GM18873 (cell line): ENCODE results near the gene LDLRAD1.
"Not testable (repeated sequence)": the region's sequence is repeated elsewhere in the genome, so short reads cannot be mapped to it uniquely, and the experiment has no call there.

Experiments
- ATAC-seq: cut with Tn5 transposase; IDR thresholded peaks from one replicate; pipeline ENCODE4 v1.9.1; 2021; ENCODE audit warnings: mild to moderate bottlenecking, moderate library complexity, moderate number of reproducible peaks; ENCODE audit not compliant: unreplicated experiment, low FRiP score

Gene LDLRAD1, protein sequence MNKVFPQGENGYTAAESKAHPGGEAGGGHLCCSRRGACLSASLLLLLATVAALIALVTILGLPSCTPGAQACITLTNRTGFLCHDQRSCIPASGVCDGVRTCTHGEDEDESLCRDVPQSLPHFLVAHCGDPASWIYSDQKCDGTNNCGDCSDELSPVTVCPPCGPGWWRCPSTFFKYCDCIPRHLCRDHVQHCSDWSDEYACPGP

DNA sequence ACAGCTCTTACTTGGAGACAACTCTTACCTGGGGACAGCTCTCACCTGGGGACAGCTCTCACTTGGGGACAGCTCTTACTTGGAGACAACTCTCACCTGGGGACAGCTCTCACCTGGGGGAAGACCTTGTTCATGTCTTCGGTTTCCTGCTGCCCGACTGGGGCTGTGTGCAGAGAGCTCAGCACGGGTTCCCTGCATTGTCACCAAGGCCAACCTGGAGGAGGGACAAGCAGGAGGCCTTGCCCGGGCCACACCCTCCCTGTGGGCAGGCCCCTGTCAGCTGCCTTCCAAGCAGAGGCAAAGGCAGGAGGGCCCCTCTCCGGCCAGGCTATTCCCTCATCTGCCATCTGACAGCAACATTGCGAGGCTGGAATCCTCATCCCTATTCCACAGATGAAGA lies at the start of gene LDLRAD1:
LDLRAD1 (minus strand) TSS at position 208 of the 400 bp plus-strand sequence; CDS start at position 134, 74 bp downstream.
- no peak for ATAC-seq

DNA sequence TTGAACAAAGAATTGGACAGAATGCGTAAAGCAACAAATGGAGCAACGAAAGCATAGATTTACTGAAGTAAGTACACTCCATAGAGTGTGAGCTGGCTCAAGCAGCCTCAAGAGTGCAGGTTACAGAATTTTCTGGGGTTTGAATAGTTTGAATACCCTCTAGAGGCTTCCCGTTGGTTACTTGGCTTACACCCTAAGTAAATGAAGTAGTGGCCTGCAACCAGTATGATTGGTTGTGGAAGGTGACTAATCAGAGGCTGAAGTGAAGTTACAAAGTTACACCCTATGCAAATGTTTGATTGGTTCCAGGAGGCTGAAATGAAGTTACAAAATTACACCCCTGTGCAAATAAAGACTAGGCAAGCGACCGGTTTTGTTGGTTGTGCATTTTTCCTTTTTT lies 46.3 kb upstream of the LDLRAD1 start:
- no peak for ATAC-seq

DNA sequence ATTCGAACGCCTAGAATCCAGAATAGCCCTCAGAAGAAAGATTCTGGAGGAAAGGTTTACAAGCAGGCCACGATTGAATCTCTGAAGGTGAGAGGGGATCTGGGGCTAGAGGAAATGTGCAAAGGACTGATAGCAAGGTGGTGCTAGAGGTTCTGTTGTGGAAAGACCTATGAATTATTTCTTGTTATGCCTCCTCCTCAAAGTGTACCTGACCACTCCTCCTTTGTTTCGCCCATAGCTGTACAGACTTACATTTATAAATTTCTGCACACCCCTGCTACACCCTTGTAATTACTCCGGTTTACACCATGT lies 36.4 kb upstream of the LDLRAD1 start:
- no peak for ATAC-seq

DNA sequence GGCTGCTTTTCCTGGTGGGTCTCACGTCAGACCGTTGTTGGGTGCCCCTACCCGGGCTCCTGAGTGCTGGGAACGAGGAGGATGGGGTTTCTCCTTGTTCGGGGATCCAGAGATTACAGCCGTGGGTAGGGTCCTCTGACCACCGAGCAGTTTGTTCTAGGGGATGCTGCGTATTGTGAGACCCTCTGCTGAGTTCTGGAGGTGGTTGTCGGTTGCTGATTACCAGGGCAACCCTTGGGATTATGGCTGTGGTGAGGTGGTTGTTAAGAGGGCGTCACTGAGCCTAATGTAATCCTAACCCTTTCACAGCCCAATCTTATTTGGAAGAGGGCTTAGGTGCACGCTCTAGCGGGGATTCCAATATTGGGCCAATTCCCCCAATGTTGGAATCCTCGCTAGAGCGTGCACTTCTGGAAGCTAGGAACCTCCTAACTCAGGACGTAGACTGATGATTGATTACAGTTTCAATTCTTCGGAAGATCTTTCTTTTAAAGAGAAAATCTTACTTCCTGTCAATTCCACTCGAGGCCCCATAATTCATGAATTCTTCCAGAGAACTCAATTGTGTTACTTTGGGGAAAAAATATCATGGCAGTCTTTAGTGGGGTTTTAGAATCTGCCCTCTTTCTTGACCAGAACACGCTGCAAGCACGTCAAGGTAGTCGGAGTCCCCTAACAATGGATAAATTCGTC lies 35.9 kb upstream of the LDLRAD1 start:
- no peak for ATAC-seq

DNA sequence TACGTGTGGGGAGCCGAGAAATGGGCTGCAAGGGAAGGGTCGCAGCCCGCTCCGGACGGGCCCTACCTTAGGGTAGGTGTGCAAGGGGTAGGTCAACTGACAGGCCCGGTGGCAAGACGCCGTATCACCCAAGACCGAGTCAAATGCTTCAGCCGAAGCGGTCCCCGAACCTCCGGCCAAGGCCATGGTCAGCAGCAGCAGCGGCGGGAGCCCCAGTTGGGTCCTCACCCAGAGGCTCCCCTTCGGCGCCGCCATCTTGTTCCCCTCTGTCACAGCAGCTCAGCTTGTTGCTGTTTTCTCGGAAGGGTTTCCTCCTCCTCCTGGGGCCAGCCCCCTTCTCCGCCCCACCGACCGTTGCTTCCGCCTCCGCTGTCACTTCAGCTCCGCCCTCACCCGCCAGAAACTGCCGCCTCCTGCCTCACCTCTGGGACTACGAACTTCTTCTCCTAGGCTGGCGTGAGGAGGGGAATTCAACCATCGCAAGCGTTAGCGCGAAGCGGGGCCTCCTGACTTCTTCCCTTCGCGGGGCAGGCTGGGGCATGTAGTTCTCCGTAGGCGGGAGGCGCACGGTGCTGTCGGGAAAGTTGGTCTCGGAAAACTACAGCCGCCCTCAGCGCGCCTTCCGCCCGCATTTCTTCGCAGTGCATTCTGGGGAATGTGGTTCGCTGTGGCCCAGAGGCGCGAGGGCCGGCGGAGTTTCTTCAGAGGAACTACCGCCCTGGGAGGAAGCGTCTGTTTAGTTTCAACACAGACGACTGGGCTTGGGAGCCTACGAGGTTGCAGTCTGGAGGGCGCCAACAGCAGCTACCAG lies 35.2 kb upstream of the LDLRAD1 start, which contains the start of the genes TCEANC2 and TMEM59:
TCEANC2 (plus strand) TSS at position 675 of the 811 bp plus-strand sequence. CDS start 815 bp downstream, outside the sequence.
TMEM59 (minus strand) TSS at position 271 of the 811 bp plus-strand sequence; CDS start at position 255, 16 bp downstream.
- peak; percentile 91 for ATAC-seq

DNA sequence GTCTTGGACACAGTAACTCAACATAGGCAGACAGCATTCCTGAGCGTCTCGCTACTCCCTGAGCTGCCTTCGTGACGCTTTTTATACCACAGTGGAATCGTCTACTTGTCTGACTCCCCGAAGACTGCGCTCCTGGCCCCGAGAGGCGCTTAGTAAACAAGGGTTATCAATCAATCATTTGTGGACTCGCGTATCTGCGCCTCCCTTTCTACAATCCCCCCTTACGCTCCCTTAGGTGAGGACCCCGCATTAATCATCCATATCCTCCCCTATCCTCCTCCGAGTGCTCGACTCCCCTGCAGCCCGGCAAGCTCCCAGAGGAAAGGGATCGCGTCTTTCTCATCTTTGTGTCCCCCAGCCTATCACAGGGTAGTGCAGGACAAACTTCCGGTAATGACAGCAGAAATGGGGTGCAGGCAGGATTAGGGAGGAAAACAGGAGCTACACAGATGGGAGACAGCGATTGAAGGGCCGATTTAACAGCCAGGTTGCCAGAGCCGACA lies 34.5 kb upstream of the LDLRAD1 start:
- ATAC-seq, result no peak

DNA sequence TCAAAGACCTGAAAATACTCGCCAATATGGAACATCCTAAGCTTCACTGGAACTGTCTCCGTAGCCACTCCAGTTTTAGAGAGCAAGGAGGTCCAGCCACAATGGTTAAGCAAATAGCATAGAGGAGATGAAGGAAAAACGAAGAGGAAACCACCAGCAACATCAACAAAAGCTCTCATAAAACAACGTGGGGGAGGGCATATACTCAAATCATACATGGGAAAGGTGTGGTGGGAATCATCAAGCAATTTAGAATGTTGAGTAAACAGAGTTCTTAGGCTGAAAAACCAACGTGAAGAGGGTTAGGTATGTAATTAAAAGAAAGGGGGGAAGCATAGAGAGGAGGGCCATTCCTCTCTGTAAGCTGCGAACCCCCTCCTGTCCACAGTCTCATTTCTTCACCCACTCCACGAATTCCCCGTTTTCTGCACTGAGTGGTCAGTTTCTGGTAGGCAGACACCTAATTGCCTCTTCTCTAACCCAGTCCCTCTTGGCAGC lies 34.0 kb upstream of the LDLRAD1 start:
- no peak for ATAC-seq

DNA sequence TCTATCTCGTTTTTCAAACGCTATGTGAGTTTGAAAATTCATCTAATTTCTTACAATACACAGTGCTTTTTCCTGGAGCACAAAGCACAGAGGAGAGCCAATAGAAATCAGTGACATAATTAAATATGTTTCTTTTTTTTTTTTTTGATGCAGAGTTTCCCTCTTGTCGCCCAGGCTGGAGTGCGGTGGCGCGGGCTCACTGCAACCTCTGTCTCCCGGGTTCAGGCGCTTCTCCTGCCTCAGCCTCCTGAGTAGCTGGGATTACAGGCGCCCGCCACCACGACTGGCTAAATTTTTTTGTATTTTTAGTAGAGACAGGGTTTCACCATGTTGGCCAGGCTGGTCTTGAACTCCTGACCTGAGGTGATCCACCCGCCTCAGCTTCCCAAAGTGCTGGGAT lies 32.4 kb upstream of the LDLRAD1 start:
- ATAC-seq, result not testable (repeated sequence)

DNA sequence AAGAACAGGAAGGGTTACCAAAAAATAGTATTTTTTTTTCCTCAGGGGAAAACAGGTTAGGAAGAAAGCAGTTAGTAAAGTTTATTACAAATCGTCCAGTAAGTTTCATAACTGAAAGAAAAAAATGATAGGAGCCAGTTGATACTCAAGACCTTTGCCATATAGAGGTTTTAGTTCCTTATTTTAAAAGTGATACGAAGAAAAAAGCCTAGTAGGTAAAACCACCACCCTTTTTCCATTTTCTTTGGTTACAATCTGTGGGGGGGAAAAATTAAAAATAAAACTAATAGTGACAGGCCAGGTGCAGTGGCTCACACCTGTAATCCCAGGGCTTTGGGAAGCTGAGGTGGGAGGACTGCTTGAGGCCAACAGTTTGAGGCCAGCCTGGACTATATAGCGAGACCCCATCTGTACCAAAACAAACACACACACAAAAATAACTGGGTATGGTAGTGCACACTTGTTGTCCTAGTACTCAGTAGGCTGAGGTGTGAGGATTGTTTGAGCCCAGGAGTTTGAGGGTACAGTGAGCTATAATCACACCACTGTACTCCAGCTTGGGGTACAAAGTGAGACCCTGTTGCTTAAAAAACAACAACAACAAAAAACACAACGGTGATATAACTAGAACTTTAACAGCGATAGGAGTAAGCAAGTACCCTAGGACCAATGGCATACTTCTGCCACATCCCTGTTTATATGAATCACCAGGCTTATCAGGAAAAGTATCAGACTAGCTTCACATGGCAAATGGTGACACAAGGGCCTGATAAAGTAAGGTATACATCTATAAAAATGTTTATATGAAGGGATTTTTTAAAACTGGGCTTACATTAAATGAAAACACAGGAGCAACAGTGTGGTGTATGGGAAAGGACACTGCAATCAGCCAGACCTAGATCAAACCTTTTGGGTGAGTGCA lies 29.7 kb upstream of the LDLRAD1 start:
- ATAC-seq, result no peak

DNA sequence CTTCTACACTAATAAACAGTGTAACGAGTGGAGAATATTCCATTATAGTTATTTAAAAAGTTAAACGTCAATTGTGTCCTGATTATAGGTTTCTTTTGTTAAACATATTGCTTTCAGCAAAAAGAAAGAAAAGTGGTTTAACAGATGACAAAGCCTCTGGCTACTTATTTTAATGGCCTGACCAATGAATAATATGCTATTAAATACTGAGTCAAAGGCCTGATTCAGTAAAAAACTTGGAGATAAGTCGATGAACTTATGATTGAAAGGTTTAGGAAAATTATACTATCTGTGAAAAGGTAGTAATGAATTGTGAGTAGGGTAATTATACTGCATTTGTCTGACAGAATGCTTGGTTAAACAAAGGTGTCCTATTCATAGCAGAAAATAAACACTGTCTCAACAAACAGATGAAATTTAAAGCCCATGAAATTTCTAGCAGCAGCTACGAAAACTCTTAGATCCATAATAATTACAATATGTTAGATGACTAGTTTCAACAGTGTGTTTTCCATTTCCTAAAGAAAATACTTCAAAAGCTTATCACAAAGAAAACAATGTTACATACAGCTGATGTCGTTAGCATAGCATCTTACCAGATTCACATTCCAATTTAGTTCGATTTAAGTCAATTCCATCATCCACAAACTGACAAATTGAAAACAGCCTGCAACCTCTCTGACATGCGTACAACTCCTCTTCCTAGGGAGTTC lies 28.8 kb upstream of the LDLRAD1 start:
- ATAC-seq, result no peak

DNA sequence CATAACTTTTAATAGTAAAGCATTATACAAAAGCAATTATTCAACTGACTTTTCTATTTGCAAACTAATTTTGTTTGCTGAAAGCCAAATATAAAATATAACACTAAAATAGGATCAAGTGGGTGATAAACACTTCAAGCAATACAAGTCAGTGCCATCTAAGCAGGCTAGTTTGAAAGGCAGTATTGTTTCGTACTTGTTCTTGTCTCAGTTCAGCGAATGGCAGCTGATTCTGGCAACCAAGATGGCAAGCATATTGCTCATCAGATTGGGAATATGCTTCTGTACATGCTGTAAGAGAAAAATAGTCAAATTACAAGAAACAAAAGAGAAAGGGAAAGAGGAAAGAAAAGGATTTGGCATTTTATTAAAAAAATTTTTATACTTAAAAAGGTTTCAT lies 27.5 kb upstream of the LDLRAD1 start:
- ATAC-seq, result no peak

DNA sequence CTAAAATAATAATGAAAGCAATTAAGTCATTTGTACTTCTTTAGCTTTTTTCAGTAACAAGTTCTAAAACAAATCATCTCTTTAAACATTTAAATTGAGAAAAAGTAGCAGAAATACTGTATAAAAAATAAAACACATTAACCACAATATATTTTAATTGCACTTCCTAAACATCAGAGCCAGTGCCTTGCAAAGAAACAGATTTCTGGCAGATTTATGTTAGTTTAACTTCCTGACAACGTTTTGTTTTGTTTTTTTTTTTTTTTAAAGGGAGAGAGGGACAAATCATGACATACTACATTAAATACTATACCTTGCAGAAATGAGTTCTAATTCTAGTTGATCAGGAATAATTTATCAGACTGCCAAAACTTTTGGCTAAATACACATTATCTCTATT lies 23.8 kb upstream of the LDLRAD1 start:
- no peak for ATAC-seq

DNA sequence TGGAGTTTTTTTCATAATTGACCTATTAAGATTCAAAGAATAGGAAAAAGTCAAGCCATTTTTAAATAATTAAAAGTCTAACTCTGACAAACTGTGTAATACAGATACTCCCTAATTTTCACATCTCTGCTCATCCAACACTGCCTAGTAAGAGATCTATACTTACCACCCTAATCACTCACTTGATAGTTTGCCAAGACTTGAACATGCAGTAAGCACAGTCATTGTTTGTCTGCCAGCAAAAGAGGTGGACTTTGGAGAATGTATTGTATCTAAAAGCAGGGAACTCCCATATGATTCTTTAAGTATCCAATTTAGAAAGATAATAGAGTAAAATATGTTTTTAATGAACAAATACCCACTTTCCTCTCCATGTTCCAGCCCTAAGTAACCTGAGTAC lies 19.5 kb upstream of the LDLRAD1 start:
- no peak for ATAC-seq

DNA sequence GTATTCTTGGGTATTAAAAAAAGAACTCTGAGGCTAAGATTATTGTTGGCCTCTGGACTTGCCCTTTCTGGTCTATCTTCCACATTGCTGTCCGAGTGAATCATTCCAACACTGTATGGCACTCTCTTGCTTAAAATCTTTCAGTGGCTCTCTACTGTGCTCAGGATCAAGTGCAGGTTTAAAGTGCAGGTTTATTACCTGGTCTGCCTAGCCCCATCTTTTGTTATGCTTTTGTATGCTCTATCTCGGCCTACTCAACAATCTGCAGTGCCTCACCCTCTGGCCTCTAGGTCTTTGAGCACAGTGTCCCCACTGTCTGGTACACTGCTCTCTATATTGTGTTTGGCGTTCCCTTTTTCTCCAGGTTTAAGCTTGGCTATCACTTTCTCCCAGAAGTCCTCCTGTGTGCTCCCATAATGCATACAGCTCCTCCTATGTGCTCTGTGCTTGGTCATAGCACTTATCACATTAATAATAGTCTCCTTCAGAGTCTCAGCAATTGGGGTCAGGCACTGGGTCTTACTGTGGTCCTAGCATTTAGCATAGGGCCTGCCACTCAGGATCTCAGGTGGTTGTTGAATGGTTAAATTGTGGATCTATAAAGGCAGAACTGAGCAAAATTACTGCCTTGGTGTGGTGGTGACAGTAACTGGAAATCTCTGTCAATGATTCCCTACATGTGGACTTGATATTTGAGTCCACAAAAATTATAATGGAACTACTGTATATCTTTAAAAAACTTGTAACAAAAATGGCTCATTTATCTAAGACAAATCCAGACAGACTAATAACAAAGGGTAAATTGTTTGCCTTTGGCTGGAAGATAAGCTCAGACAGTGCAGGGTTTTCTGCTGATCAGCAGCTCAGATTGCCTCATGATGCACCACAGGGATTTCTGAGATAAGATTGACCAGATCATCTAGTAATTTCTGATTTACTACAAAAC lies 10.6 kb upstream of the LDLRAD1 start:
- ATAC-seq, result no peak

DNA sequence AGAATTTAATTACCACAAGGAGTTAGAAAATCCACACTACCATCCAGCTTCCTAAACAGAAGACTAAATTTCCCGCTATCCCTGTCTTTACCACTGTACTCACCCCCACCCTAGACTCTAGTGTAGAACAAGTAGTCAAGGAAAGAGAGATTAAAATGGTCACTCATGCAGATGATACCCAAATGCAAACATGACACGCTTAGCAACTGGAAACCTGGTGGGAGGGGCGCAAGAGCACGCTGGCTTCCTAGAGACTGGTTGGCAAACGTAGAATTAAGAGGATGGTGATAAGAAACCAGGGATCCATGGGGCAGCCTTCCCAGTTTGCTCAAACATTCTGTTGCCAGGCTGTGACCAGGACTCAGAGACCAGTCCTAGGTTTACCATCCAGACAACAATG lies 9.9 kb upstream of the LDLRAD1 start:
- no peak for ATAC-seq

DNA sequence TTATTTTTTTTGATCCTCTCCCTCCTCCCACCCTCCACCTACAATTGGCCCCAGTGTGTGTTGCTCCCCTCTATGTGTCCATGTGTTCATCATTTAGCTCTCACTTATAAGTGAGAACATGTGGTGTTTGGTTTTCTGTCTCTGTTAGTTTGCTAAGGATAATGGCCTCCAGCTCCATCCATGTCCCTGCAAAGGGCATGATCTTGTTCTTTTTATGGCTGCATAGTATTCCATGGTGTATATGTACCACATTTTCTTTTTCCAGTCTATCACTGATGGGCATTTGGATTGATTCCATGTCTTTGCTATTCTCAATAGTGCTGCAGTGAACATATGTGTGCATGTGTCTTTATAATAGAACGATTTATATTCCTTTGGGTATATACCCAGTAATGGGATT lies 6.8 kb upstream of the LDLRAD1 start:
- not testable (repeated sequence) for ATAC-seq

DNA sequence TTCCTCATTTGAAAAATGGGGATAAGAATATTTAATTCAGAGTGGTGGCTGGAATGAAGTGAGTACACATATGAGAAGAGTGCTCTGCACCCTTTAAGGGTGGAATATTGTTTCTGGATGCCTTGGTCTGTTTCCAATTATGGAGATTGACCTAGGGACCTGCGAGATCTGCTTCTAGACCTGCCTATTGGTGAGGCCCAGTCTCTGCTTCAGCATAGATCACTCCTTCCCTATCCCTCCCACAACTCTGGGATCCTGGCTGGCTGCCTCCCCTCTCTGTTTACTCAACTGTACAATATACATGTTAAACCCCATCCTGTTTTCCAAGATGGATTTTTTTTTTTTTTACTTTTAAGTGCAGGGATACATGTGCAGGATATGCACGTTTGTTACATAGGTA lies 6.4 kb upstream of the LDLRAD1 start:
- no peak for ATAC-seq

DNA sequence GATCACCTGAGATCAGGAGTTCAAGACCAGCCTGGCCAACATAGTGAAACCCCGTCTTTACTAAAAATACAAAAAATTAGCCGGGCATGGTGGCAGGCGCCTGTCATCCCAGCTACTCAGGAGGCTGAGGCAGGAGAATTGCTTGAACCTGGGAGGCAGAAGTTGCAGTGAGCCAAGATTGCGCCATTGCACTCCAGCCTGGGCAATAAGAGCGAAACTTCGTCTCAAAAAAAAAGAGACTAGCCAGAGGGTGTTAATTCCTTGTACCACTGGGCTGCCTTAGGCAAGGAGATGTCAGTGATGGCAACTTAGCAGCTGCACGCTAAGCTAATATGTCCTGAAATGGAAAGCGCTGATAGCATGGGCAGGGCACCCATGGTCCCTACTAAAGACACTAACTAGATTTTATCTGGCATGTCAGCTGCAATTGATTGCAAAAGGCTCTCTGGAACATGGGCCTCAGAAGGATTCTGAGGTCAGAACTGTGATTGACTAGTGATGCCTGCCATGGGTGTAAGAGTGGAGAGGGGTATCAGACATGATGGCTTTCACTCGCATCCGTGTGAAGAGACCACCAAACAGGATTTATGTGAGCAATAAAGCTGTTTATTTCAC lies 1.7 kb upstream of the LDLRAD1 start:
- not testable (repeated sequence) for ATAC-seq
